GM18907 (cell line): Measurements from ENCODE around the gene KMT2A.
A peak's percentile ranks its signal among the peaks of the same experiment; 100 is the strongest.
"Not testable (repeated sequence)": the region's sequence is repeated elsewhere in the genome, so short reads cannot be mapped to it uniquely, and the experiment has no call there.

Experiments
- ATAC-seq: cut with Tn5 transposase; IDR thresholded peaks from one replicate; pipeline ENCODE4 v1.9.1; 2021; ENCODE audit warnings: mild to moderate bottlenecking, moderate library complexity; ENCODE audit not compliant: unreplicated experiment

KMT2A gene

DNA sequence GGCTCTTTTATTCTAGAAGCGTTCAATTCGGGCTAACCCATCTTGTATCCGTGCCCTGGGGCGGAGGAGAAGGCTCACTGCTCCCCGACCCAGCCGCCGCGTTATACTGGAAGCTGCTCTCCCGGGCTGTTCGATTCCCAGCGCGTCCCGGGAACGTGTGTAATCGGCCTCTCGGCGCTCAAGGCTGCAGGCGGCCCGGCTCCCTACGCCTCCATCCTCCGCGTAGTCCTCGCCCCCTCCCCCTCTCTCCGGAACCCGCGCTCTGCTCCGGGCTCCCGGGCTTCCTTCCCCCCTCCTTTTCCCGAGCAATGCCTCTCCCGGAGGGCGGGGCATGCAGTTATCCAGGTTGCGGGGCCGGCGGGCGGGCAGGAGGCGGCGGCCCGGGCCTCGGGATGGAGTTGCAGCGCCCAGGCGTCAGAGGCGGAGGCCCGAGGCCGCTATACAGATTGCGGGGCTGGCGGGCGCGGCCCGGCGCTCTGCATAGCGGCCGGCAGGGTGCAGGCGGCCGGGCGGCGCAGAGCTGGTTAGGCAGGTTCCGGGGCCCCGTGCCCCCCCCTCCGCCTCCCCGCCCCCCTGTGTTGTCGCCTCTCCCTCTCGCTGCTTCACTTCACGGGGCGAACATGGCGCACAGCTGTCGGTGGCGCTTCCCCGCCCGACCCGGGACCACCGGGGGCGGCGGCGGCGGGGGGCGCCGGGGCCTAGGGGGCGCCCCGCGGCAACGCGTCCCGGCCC lies at the start of gene KMT2A:
Gene KMT2A, plus strand, starts transcription at position 600 of the 732 bp plus-strand sequence. Its CDS starts 21 bp downstream, at position 621.
- ATAC-seq, result peak; percentile 63

DNA sequence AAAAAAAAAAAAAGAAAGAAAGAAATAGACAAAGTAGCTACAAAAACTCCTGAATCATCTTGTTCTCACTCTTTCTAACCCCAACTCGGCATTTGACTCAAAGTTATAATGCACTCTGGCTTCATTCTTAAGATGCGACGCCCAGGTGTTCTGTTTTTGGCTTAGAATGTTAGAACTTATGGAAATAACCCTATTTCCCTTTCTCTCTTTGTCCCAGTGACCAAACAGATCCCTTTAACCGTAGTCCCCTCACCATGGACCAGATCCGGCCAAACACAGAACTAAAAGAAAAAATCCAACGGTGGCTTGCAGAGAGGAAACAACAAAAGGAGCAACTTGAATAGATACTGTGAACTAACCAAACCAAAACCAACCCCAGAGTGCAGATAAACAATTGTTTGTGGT lies 40.2 kb upstream of the KMT2A start:
- ATAC-seq, result no peak

DNA sequence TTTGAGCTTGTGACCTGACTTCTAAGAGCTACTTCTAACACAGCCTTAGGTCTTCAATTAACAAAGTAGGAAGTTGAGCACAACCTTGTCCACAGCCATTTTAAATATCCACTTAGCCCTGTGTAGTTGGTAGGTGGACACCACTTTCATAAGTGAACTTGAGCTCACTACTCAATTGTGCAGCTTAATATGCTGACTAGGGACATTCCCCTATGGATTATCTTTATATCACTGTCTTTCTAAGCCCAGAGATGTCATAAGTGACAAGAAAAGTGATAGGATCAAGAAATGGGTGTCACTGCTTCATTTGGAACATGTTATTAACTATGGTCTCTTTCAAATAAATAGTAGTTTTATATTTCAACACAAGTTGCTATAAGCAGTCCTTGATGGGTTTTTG lies 38.8 kb upstream of the KMT2A start:
- ATAC-seq, result no peak

DNA sequence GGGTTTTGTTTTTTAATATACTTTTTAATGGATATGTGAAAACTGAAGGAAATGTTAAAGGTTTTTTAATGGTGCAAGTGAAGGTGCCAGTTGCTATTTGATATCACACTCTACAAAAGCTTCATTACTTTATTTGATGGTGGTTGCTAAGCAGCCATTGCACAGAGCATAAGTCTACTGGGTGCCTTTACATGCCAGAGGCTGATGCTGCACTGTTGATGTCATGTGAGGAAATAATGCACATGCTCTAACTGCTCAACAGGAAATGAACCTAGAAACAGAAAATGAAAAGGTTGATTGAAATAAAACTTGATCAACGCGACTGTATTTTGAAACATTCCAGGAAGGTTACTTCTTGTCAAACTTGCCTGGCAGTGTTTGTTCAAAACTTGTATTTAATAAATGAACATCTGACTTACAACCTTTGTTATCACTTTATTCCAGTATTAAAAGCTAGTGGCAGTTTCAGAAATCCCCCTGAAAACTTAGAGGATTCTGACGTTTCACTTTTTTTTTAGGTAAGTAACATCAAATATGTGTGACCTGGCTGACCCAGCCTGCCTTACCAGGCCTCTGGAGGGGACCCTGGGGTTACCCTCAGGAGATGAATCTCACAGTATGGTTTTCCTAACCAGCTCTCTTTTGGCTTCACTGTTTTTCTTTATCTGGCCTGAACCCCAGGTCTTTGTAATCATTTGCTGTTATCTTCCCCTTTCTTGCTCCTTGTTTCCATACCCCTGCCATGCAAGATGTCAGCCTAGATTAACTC lies 37.3 kb upstream of the KMT2A start:
- ATAC-seq, result no peak

DNA sequence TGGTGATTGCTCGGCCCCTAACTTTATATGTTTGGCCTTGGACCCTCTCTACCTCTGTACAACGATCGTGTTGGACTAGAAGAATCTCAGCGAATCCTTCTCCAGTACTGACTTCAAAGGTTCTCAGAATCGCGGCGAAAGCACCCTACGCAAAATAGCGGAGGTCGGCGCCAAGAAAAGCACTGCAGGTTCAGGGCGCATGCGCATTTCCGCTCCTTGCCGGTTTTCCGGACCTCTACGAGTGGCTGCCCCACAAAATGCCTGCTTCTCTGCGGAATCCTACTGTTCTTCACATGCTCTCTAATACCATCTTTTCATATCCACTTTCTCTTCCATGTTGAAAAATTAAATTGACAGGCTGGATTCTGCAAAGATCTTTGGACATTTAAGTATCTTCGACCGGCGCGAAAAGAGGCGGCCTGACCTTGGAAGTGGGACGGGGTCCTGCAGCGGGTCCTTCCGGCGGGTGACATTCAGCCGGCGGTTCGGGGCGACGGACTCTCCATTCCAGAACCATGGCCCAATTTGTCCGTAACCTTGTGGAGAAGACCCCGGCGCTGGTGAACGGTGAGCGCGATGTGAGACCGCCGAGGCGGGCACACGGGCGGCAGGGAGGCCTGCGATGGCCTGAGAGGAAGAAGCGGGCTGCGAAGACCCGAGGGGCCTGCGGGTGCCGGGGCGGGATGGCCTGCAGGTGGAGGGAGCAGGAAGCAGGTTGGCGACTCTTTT lies 35.0 kb upstream of the KMT2A start, which contains the start of gene ATP5MG:
Gene ATP5MG, plus strand, starts transcription at position 456 of the 729 bp plus-strand sequence. Its CDS starts 60 bp downstream, at position 516.
- peak; percentile 64 for ATAC-seq

DNA sequence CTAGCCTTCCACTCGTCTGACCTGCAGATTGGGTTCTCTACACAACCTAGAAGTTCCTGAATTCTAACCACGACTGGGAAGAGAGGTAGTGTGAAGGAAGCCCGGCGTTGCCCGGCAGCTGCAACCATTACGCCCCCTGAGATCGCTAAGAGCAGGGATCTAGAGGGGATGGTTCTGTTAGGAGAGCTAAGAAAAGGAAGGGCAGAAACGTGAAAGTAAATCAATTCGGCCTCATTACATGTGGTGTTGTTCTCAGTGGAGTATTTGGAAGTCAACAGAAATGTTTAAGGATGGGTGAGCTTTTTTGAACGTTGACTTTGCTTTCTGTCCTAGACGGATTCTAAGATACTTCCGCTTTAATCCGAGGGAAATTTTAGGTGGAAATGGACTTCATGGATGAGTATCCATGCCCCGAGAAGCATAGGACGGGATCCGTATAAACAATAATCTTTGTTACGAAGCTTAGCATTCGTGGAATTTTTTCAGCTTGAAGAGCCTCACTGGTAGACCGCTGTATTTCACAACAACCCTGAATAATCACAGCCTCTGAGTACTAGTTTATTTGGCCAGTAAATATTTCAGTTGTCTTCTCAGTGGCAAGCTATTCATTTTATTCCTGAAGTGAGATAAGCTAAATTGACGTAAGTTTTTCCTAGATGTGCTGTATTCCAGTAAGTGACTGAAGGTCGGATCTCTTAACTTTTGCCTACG lies 34.3 kb upstream of the KMT2A start:
- ATAC-seq, result peak; percentile 13

DNA sequence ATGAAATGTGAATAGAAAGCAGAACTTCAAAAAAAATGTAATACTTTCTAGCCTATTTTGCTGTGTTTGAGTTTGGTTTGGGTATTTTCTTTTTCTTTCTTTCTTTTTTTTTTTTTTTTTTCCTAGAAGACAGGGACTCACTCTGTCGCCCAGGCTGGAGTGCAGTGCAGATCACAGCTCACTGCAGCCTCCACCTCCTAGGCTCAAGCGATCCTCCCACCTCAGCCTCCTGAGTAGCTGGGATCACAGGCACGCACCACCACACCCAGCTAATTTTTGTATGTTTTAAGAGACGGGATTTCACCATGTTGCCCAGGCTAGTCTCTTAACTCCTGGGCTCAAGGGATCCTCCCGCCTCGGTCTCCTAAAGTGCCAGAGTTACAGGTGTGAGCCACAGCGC lies 33.7 kb upstream of the KMT2A start:
- not testable (repeated sequence) for ATAC-seq

DNA sequence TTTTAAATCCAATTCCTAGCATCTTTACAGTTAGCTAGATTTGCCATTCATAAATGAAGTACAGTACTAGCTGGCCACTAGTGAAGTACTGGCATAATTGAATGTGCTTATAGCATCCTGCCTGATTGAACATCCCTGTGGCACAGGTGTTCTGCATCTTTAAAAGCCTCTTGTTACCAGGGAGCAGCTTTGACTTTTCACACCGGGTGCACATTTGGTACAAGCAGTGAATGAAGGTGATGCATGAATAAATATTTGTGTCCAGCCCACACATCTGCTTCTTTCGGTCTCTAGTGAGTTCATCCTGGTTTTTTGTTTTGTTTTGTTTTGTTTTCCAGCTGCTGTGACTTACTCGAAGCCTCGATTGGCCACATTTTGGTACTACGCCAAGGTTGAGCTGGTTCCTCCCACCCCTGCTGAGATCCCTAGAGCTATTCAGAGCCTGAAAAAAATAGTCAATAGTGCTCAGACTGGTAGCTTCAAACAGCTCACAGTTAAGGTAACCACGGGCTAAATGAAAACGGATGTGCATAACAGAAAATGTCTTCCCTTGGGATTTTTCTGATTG lies 29.6 kb upstream of the KMT2A start:
- no peak for ATAC-seq

DNA sequence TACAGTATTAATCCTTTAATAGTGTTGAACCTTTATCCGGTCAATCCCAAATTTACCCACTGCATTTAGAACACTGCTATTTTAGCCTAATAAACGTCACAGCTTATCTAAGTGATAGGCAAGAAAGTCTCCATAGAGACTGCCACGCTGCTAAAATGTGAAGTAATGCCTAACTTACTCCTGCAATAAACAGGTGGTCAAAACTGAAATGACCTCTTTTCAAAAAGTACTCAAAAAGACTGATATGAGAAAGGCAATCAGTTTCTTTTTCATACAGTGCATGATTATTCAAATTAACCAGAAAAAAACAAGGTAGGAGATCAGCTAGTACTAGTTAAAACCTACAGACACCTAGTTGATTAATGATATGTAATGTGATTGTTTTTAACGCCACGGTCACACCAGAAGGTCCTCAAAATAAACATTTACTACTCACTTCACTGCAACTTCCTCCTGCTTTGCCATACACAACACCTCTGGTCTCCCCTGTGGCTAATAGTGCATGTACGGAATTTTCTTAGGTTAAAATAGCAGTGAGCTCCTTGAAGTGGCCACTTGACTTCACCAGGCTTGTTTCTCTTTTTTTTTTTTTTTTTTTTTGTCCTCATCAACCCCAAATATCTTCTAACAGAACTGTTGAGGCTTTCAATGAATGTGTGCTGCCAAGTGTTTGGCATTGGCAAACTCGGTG lies 26.1 kb upstream of the KMT2A start:
- peak; percentile 48 for ATAC-seq

DNA sequence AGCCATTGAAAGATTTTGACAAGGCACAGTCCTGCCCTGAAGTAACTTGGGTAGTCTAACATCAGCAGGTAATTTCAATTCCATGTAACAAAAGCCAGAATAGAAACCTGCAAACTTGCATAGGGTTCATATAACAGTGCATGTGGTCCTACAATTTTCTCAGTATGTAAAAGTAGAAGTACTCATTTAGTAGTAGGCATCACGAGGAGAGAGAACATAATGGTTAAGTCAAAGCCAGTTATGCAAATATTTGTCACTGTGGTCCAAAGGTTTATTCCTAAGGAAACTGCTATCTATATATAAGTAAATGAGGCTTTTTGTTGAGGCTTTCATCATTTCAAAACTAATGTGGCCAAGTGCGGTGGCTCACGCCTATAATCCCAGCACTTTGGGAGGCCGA lies 24.8 kb upstream of the KMT2A start:
- ATAC-seq, result no peak

DNA sequence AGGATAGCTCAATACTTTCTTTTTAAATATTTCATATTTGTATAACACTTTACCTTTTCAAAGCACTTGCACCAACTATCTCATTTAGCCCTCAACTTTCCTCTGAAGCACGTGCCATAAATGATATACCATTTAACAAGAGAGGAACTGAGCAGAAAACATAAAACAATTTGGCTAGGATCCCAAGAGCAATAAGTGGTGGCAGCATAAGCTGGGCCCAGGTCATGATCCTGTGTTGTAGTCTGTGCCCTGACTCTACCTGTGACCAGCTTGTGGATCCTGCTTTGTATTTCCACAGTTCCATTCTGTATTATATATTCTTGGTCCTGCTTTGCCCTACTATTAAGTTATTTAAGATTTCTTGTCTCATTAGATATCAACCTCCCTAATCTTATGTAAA lies 23.4 kb upstream of the KMT2A start:
- no peak for ATAC-seq

DNA sequence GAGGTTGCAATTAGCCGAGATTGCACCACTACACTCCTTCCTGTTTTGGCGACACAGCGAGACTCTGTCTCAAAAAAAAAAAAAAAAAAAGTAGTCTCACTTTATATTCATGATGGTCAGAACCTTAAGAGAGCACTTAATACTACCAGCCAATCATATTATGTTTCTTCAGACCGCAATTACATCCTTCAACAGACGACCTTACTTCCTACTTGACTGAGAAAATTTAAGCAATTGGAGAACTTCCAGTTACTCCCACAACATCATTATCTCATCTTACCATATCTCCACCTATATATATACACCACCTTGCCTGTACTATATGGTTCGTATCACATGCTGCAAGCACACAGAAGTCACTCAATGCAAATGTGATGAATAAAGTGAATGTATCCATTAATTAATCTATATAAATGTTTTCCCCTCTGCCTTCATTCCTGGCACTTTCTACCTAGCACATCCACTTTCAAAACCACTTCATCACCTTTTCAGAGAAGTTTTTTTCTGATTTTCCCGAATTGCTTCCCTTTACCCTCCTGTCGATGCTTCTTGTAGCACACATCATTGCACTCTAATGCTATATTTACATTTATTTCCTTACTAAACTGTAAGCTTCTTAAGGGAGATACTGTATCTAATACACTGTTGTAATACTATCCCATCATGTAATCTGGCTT lies 21.1 kb upstream of the KMT2A start:
- ATAC-seq, result no peak

DNA sequence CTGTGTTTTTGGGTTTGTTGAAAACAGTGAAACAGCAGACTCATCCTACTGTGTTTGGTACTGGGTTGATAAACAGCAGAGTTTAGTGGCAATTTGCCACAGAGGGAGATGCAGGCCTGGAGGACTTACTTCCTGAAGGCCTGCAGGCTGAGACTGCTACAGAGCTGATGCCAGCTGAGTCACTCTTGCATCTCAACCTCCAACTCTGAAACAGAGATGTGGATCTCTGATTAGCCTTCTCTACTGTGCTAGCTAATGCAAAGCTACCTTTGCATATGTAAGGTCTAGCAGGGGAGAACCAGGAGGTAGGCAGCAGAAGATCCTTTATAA lies 20.6 kb upstream of the KMT2A start:
- ATAC-seq, result no peak

DNA sequence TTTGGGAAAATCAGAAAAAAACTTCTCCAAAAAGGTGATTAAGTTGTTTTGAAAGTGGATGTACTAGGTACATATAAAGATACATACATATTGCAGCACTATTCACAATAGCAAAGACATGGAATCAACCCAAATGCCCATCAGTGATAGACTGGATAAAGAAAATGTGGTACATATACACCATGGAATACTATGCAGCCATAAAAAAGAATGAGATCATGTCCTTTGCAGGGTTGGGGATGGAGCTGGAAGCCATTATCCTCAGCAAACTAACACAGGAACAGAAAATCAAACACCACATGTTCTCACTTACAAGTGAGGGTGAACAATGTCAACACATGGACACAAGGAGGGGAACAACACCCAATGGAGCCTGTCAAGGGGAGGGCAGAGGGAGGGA lies 19.4 kb upstream of the KMT2A start:
- ATAC-seq, result not testable (repeated sequence)

DNA sequence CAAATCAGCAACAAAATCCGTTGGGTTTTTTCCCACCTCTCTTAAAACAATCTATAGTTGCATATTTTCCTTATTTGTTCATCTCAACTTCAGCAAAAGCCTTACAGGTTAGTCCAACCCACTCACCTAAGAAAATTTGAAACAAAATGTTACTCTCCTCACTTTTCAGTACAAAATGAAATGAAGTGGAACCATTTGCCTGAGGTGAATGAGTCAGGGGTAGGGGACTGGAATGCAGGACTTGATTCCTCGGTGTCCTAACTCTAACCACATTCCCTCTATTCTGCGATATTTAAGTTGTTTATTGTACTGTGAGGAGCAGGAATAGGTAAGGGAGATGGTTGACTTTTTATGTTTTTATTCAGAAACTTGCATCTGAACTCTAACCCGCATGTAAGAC lies 18.5 kb upstream of the KMT2A start:
- ATAC-seq, result no peak

DNA sequence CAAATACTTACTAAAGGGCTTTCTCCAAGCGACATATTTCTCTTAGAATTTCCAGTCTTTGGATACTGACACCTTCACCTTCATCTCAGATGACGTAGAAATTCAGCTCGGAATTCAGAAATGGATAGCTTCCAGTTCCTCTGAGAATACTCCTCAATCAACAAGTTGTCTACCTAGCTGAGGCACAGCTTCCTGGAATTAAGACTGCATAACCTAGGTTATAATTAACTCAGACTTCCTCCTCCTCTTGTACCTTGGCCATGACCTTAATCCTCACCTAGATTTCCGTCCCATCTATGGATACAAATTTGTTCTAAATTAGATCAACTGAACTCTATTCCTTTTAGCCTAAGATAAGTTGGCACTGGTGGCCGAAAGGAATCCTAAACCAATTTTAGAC lies 17.5 kb upstream of the KMT2A start:
- ATAC-seq, result no peak

DNA sequence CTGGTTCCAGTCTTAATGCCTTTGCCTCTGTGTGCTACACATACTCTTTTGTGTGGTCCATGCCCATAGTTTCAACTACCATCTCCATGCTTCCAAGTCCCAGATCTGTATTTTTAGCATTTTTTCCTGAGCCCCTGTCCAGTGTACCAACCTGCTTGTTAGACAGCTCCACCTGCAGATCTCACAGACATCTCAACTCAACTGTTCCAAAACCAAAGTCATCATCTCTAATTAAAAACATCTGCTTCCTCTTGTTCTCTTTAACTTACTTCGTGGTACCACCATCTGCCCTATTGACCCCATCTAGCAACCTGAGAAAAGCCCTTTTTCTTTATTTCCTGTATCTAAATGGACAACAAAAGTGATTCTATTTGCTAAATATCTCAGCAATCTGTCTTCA lies 8.6 kb upstream of the KMT2A start:
- no peak for ATAC-seq

DNA sequence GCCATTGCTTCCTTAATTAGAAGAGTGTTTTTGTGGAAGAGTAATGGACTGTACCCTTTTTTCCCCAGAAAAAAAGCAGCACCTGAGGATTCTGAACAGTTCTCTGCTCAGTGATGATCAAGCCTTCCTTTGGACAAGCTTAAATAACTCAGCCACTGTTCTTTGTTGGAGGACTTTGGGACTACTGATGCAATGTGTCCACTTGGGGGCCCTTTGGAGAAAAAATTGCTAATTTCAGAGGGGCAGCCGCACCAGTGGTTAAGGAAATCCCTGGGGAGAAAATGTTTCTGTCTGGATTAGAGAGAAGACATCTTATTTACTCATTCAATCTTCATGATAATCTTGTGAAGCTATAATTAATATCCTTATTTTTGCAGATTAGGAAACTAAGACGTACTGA lies 5.3 kb upstream of the KMT2A start:
- ATAC-seq, result no peak

DNA sequence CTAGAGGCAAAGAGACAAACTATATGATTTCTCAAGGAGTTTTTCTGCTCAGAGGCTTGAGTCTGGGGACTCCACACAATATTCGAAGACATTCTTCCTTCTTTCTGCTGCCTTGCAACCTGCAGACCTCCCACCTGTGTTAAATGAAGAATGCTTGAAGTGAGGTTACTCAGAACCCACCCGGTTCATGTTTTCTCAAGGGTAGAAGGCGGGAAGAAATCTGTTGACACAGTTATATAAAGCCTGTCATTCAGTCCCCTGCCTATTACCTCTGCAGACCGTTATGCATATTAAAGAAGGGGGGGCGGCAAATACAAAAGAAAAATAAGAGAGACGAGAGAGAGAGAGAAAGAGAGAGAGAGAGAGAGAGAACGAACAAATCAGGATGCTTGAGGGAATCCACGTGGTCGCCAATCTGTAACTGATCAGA lies 2.2 kb upstream of the KMT2A start:
- ATAC-seq, result no peak
